ENCODE measurements around the gene FOXA1. TPM values are rescaled to one million over a fixed set of nuclear protein-coding genes. Genes with fewer than 3 reads are reported as not detected.

Gene FOXA1
- total RNA-seq (not detected in 2 replicates), polyA plus RNA-seq (not detected in 2 replicates), polyA minus RNA-seq (not detected in 2 replicates)
- total RNA-seq (2013) = not detected

GRCh38 chr14:37594971-37595808, at the start of gene FOXA1, which contains the start of gene TTC6:
Gene FOXA1 (minus strand): TSS chr14:37595249. CDS start chr14:37594972, 277 bp downstream.
Gene TTC6 (plus strand): TSS chr14:37595629. CDS start chr14:37622065, 26,436 bp downstream.
- H3K4me3 Mint-ChIP-seq = peak within 1 kb of the TSS; percentile 63
- intact Hi-C loops (cut with micrococcal nuclease) = no loop called here
- H3K9me3 Mint-ChIP-seq (ENCODE audit: insufficient read depth) = peaks cover 2% of the 10 kb centered on the region
- TF ChIP-seq CTCF (IDR thresholded peaks at IDR 0.05) (no peak), EZH2 (IDR thresholded peaks at IDR 0.05; ENCODE audit: borderline replicate concordance, insufficient read depth, low read depth, low read length, poor library complexity, severe bottlenecking) (no peak)
- WGBS (ENCODE audit: insufficient coverage) = 4% methylated on average over 70 of the region's 92 CpGs
- H3K4me1 Mint-ChIP-seq = peaks cover 11% of the 10 kb centered on the region
- H3K27me3 ChIP-seq (replicated peaks in 1 of 4; ENCODE audit: control extremely low read depth in 1 of 4, control insufficient read depth in 3 of 4, insufficient read depth in 4 of 4, low read length in 3 of 4) = peaks cover 1 to 81% (median 49%) of the 10 kb centered on the region in 4 experiments
- H3K9ac ChIP-seq (ENCODE audit: low read length) = no peak within 1 kb of the TSS
- H3K4me3 ChIP-seq (ENCODE audit: control extremely low read depth in 1 of 5, extremely low read depth in 1 of 5, insufficient read depth in 1 of 5, low read depth in 2 of 5, low read length in 4 of 5) = peak within 1 kb of the TSS in 1 of 5 experiments; percentile 29
- H3K4me1 ChIP-seq (ENCODE audit: control insufficient read depth in 2 of 2, insufficient read depth in 2 of 2, low read length in 2 of 2) = peaks cover 13 to 26% of the 10 kb centered on the region in 2 donors
- H3K4me2 ChIP-seq (replicated peaks; ENCODE audit: low read depth, low read length, poor library complexity, severe bottlenecking) = peak within 1 kb of the TSS; percentile 43
- peaks cover 1 to 57% (median 2%) of the 10 kb centered on the region in 3 donors for H3K9me3 ChIP-seq (ENCODE audit: control extremely low read depth in 1 of 3, control insufficient read depth in 2 of 3, insufficient read depth in 1 of 3, low read length in 2 of 3)
- no peaks in the 10 kb centered on the region for H4K20me1 ChIP-seq (ENCODE audit: control insufficient read depth, insufficient read depth, low read length, poor library complexity, severe bottlenecking)
- ChIA-PET CTCF (no interaction called here), POLR2A (no interaction called here)
- H2AFZ ChIP-seq (ENCODE audit: insufficient read depth, low read depth, low read length, poor library complexity, severe bottlenecking) = peak within 1 kb of the TSS; percentile 33
- H3K36me3 ChIP-seq (replicated peaks in 1 of 2; ENCODE audit: control extremely low read depth in 1 of 2, control insufficient read depth in 1 of 2, extremely low read depth in 1 of 2, insufficient read depth in 2 of 2, low read length in 1 of 2) = no peaks in the 10 kb centered on the region
- H3K27ac ChIP-seq (ENCODE audit: low read length in 2 of 2) = no peak within 1 kb of the TSS
- peaks cover 72% of the 10 kb centered on the region for H3K27me3 Mint-ChIP-seq
- H3K27ac Mint-ChIP-seq = peak within 1 kb of the TSS; percentile 63
- no peaks in the 10 kb centered on the region for H3K79me2 ChIP-seq (ENCODE audit: control insufficient read depth, insufficient read depth, low read length)
- ATAC-seq (ENCODE audit: low read depth) (no peak), DNase-seq (no peak)

GRCh38 chr14:37643701-37644100, 48.7 kb upstream of the FOXA1 start:
- TF ChIP-seq CTCF (IDR thresholded peaks at IDR 0.05) (no peak), EZH2 (IDR thresholded peaks at IDR 0.05; ENCODE audit: borderline replicate concordance, insufficient read depth, low read depth, low read length, poor library complexity, severe bottlenecking) (no peak)
- no peak overlapping the region for H3K27ac ChIP-seq (ENCODE audit: low read length in 2 of 2)
- POLR2A ChIA-PET = no interaction called here
- no peak overlapping the region for H3K27ac Mint-ChIP-seq
- H3K36me3 ChIP-seq (replicated peaks in 1 of 2; ENCODE audit: control extremely low read depth in 1 of 2, control insufficient read depth in 1 of 2, extremely low read depth in 1 of 2, insufficient read depth in 2 of 2, low read length in 1 of 2) = no peaks in the 10 kb centered on the region
- CTCF ChIA-PET = no interaction called here
- no peak for ATAC-seq (ENCODE audit: low read depth)
- H2AFZ ChIP-seq (ENCODE audit: insufficient read depth, low read depth, low read length, poor library complexity, severe bottlenecking) = no peak overlapping the region
- intact Hi-C loops (cut with micrococcal nuclease) = no loop called here
- no peaks in the 10 kb centered on the region for H3K9me3 Mint-ChIP-seq (ENCODE audit: insufficient read depth)
- no peak for DNase-seq
- no peaks in the 10 kb centered on the region for H3K4me1 ChIP-seq (ENCODE audit: control insufficient read depth in 2 of 2, insufficient read depth in 2 of 2, low read length in 2 of 2)
- no peaks in the 10 kb centered on the region for H3K4me1 Mint-ChIP-seq
- no peaks in the 10 kb centered on the region for H3K9me3 ChIP-seq (ENCODE audit: control extremely low read depth in 1 of 3, control insufficient read depth in 2 of 3, insufficient read depth in 1 of 3, low read length in 2 of 3)
- no peaks in the 10 kb centered on the region for H3K27me3 ChIP-seq (replicated peaks in 1 of 4; ENCODE audit: control extremely low read depth in 1 of 4, control insufficient read depth in 3 of 4, insufficient read depth in 4 of 4, low read length in 3 of 4)
- H4K20me1 ChIP-seq (ENCODE audit: control insufficient read depth, insufficient read depth, low read length, poor library complexity, severe bottlenecking) = no peaks in the 10 kb centered on the region
- no peak overlapping the region for H3K9ac ChIP-seq (ENCODE audit: low read length)
- no peaks in the 10 kb centered on the region for H3K79me2 ChIP-seq (ENCODE audit: control insufficient read depth, insufficient read depth, low read length)
- H3K4me3 ChIP-seq (ENCODE audit: control extremely low read depth in 1 of 5, extremely low read depth in 1 of 5, insufficient read depth in 1 of 5, low read depth in 2 of 5, low read length in 4 of 5) = no peak overlapping the region
- H3K27me3 Mint-ChIP-seq = no peaks in the 10 kb centered on the region
- H3K4me3 Mint-ChIP-seq = no peak overlapping the region
- H3K4me2 ChIP-seq (replicated peaks; ENCODE audit: low read depth, low read length, poor library complexity, severe bottlenecking) = no peak overlapping the region
- no CpG with 5 or more reads among the region's 4 CpGs for WGBS (ENCODE audit: insufficient coverage)
